C4-2B (cell line): ENCODE data around the gene GARIN5A.

ENCODE experiments used
- CTCF ChIP-seq: fragments of 450-650 bp; conservative IDR thresholded peaks from 2 replicates; pipeline ENCODE4 v1.5.1; 2017; ENCODE audit warnings: mild to moderate bottlenecking
- ZFX ChIP-seq: fragments of 450-650 bp; IDR thresholded peaks from 2 replicates; pipeline ENCODE4 v1.6.1; 2017

- TF ChIP-seq CTCF (no peak), ZFX (no peak)
These were observed 20.4 kb upstream of the GARIN5A start for GRCh38 chr19:50497022-50497405.
